ENCODE measurements around the gene SLC9A9.

SLC9A9 gene

DNA sequence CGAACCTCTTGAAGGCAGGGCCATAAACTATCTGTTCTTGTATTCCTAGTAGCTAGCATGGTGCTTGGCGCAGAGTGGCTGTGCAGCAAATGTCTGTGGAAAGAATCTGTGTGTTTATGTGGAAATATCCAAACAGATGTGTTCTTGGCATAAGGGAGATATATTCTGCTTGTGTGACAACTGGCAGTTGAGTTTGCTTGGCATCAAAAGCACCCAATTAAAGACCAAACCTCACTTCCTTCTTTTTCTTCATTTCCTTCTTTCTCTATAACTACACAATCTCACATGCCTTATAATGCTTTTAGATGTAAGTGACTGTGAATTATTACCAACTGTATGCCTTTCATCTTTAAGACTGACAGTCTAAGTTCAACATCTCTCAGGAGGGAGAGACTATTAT, 296.5 kb downstream of the SLC9A9 start:
- no peaks in the 10 kb centered on the region for H3K36me3 ChIP-seq (replicated peaks)
- no peaks in the 10 kb centered on the region for H3K27me3 ChIP-seq (replicated peaks)
- no peak overlapping the region for H3K4me3 ChIP-seq (ENCODE audit: low read depth, low read length)
- DNase-seq: no peak
- TF ChIP-seq CTCF (IDR thresholded peaks at IDR 0.05; ENCODE audit: low read depth, low read length, missing control alignments): no peak
- H3K27ac ChIP-seq: no peak overlapping the region
- in situ Hi-C loops (cut with HindIII; ENCODE audit: low pct_ligation_motif_present, low sequenced_read_pairs): no loop called here

GRCh38 chr3:143548861-143549497, 299.3 kb downstream of the SLC9A9 start:
- in situ Hi-C loops (cut with HindIII; ENCODE audit: low pct_ligation_motif_present, low sequenced_read_pairs): no loop called here
- Histone ChIP-seq H3K27ac (no peak overlapping the region), H3K4me3 (ENCODE audit: low read depth, low read length) (no peak overlapping the region), H3K36me3 (replicated peaks) (no peaks in the 10 kb centered on the region), H3K27me3 (replicated peaks) (no peaks in the 10 kb centered on the region)
- TF ChIP-seq CTCF (IDR thresholded peaks at IDR 0.05; ENCODE audit: low read depth, low read length, missing control alignments): no peak
- no peak for DNase-seq

- no peaks in the 10 kb centered on the region for H3K36me3 ChIP-seq (replicated peaks)
- no peaks in the 10 kb centered on the region for H3K27me3 ChIP-seq (replicated peaks)
- in situ Hi-C loops (cut with HindIII; ENCODE audit: low pct_ligation_motif_present, low sequenced_read_pairs): no loop called here
- no peak for TF ChIP-seq CTCF (IDR thresholded peaks at IDR 0.05; ENCODE audit: low read depth, low read length, missing control alignments)
- H3K4me3 ChIP-seq (ENCODE audit: low read depth, low read length): no peak overlapping the region
- no peak for DNase-seq
- H3K27ac ChIP-seq: no peak overlapping the region
Measured at GRCh38 chr3:143548393-143548792, 299.9 kb downstream of the SLC9A9 start.

GRCh38 chr3:143538577-143538981, 309.7 kb downstream of the SLC9A9 start:
- H3K27ac ChIP-seq: peak overlapping the region; percentile 40
- H3K36me3 ChIP-seq (replicated peaks): no peaks in the 10 kb centered on the region
- peak; percentile 49 for DNase-seq
- H3K27me3 ChIP-seq (replicated peaks): no peaks in the 10 kb centered on the region
- in situ Hi-C loops (cut with HindIII; ENCODE audit: low pct_ligation_motif_present, low sequenced_read_pairs): no loop called here
- no peak for TF ChIP-seq CTCF (IDR thresholded peaks at IDR 0.05; ENCODE audit: low read depth, low read length, missing control alignments)
- no peak overlapping the region for H3K4me3 ChIP-seq (ENCODE audit: low read depth, low read length)

DNA sequence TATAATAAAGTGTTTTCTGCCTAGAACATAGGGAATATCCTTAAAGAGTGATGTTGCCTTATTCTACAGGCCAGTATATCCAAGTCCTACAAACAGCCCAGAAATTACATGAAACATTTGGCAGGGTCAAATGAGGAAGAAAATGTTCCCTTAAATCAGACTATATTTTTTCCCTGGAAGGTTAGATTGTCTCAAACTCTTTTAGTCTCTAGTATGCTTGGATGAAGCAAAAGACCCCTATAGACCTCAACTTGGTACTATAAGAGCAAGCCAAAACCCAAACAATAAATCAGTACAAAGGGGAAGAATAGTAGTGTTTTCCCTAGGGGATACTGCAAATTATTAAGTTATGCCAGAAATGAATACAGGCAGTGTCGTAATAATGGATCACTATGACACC, 310.2 kb downstream of the SLC9A9 start:
- H3K27me3 ChIP-seq (replicated peaks): no peaks in the 10 kb centered on the region
- TF ChIP-seq CTCF (IDR thresholded peaks at IDR 0.05; ENCODE audit: low read depth, low read length, missing control alignments): no peak
- no peak for DNase-seq
- H3K27ac ChIP-seq: peak overlapping the region; percentile 40
- no peaks in the 10 kb centered on the region for H3K36me3 ChIP-seq (replicated peaks)
- in situ Hi-C loops (cut with HindIII; ENCODE audit: low pct_ligation_motif_present, low sequenced_read_pairs): no loop called here
- H3K4me3 ChIP-seq (ENCODE audit: low read depth, low read length): no peak overlapping the region
